BLaER1 treated with 17β-estradiol and CSF1 and Interleukin-3, amounts not matched to agents 10 nM and 100 nM (cell line): Measurements from ENCODE around the gene GPATCH4.
"Not testable (repeated sequence)": the region's sequence is repeated elsewhere in the genome, so short reads cannot be mapped to it uniquely, and the experiment has no call there.

Experiments
- H3K27ac ChIP-seq, 11 experiments: shearing (Covaris generic); formaldehyde crosslinking; 2 replicates each; pipeline ENCODE4 v1.8.1; 2022
- H3K27me3 ChIP-seq, 11 experiments: shearing (Covaris generic); formaldehyde crosslinking; 2 replicates each; pipeline ENCODE4 v1.8.1; 2022
- H3K36me3 ChIP-seq, 11 experiments: shearing (Covaris generic); formaldehyde crosslinking; 2 replicates each; pipeline ENCODE4 v1.8.1; 2022
- H3K4me1 ChIP-seq, 10 experiments: shearing (Covaris generic); formaldehyde crosslinking; 2 replicates each; pipeline ENCODE4 v1.8.1; 2022
- H3K4me2 ChIP-seq, 11 experiments: shearing (Covaris generic); formaldehyde crosslinking; 2 replicates each; pipeline ENCODE4 v1.8.1; 2022
- H3K4me3 ChIP-seq, 10 experiments: shearing (Covaris generic); formaldehyde crosslinking; 2 replicates each; pipeline ENCODE4 v1.8.1; 2022
- H3K9ac ChIP-seq, 11 experiments: shearing (Covaris generic); formaldehyde crosslinking; 2 replicates each; pipeline ENCODE4 v1.8.1; 2022
- H3K9me3 ChIP-seq, 11 experiments: shearing (Covaris generic); formaldehyde crosslinking; replicated peaks in 1 of 11; 2 replicates each; pipeline ENCODE4 v1.8.1; 2022
- H4K20me1 ChIP-seq, 11 experiments: shearing (Covaris generic); formaldehyde crosslinking; 2 replicates each; pipeline ENCODE4 v1.8.1; 2022
- Cebpa-rat ChIP-seq, 11 experiments: shearing (Covaris generic); IDR thresholded peaks; 2 replicates each; pipeline ENCODE4 v1.8.1; 2022

GPATCH4 gene

DNA sequence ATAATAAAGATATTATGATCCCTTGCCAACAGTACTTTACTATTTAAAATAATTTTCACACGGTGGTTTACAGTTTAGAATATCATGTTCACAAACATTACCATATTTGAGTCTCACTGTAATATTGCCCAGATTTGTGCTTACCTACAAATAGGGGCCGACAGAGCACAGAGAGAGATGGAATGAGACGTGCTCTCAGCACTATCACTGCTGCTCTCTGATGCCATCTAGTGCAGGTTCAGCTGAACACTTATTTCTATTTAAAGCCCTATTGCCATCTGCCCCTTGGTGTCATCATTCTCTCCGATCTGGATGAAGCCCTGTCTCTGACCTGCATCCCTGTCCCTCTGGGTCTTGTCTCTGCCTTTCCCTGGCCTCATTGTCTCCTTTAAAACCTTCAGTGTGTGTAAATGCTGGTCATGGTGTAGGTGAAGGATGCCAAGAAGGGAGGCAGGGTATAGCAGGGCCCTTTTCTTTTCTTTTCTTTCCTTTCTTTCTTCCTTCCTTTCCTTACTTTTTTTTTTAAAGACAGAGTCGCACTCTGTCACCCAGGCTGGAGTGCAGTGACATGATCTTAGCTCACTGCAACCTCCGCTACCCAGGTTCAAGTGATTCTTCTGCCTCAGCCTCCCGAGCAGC lies 6.9 kb upstream of the GPATCH4 start:
- TF ChIP-seq Cebpa-rat (IDR thresholded peaks at IDR 0.05) = no peak
- Histone ChIP-seq H3K4me3 (no peak overlapping the region), H4K20me1 (no peaks in the 10 kb centered on the region; a peak in 1 of 22 replicates), H3K36me3 (no peaks in the 10 kb centered on the region), H3K9ac (peak overlapping the region in 1 of 11 experiments; percentile 32; a peak in 1 of 22 replicates), H3K9me3 (no peaks in the 10 kb centered on the region), H3K4me2 (peak overlapping the region; percentile 2 to 61 (median 44); a peak in 16 of 22 replicates), H3K27me3 (peaks cover 0 to 6% (median 0%) of the 10 kb centered on the region in 11 experiments; a peak in 3 of 22 replicates), H3K27ac (no peak overlapping the region; a peak in 1 of 22 replicates), H3K4me1 (peaks cover 20 to 52% (median 30%) of the 10 kb centered on the region in 10 experiments)

DNA sequence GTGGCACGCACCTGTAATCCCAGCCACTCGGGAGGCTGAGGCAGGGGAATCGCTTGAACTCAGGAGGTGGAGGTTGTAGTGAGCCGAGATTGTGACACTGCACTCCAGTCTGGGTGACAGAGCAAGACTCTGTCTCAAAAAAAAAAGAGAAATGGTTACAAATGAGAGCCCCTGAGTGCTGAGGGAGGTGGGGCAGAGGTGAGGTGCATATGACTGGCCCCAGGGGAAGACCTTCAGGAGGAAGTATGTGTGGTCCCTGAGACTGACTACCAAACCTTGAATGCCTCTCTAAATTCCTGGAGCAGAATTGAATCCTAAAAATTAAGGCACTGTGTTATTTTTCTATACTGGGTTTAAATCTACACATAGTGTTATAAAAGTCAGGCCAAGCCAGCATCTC lies 6.1 kb upstream of the GPATCH4 start:
- H3K4me2 ChIP-seq = peak overlapping the region in 9 of 11 experiments; percentile 2 to 38 (median 14); a peak in 7 of 22 replicates
- not testable (repeated sequence) for H3K9me3 ChIP-seq, H3K27me3 ChIP-seq, H3K27ac ChIP-seq, H3K36me3 ChIP-seq, H3K4me3 ChIP-seq, H4K20me1 ChIP-seq
- peaks cover 22 to 53% (median 34%) of the 10 kb centered on the region in 10 experiments for H3K4me1 ChIP-seq
- peak overlapping the region in 2 of 11 experiments; percentile 0 to 42; a peak in 1 of 22 replicates for H3K9ac ChIP-seq

DNA sequence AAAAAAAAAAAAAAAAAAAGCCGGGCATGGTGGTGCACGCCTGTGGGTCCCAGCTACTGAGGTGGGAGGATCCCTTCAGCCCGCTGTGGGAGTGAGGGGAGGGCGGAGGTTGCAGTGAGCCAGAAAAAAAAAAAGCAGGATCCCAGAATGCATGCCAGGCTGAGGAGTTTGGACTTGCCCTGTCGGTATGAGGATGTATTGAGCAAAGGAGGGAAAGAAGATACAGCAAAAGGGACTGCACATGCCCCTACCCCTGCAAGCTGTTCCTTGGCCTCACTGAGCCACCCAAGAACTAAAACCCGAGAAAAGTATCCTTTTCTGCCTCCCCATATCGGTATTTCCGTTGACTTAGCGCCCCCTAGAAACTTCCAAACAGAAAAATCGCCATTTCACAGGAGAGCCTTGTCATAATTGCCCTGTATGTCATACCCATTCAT lies 1.3 kb upstream of the GPATCH4 start:
- Histone ChIP-seq H3K4me3 (no peak overlapping the region), H4K20me1 (peaks cover 0 to 22% (median under 1%) of the 10 kb centered on the region in 11 experiments; a peak in 9 of 22 replicates), H3K36me3 (peaks cover 5 to 26% (median 21%) of the 10 kb centered on the region in 11 experiments; a peak in 21 of 22 replicates), H3K27me3 (no peaks in the 10 kb centered on the region), H3K9me3 (no peaks in the 10 kb centered on the region), H3K9ac (no peak overlapping the region), H3K27ac (no peak overlapping the region), H3K4me1 (peaks cover 42 to 71% (median 51%) of the 10 kb centered on the region in 10 experiments), H3K4me2 (peak overlapping the region; percentile 88 to 97 (median 94))
- TF ChIP-seq Cebpa-rat (IDR thresholded peaks at IDR 0.05) = no peak

DNA sequence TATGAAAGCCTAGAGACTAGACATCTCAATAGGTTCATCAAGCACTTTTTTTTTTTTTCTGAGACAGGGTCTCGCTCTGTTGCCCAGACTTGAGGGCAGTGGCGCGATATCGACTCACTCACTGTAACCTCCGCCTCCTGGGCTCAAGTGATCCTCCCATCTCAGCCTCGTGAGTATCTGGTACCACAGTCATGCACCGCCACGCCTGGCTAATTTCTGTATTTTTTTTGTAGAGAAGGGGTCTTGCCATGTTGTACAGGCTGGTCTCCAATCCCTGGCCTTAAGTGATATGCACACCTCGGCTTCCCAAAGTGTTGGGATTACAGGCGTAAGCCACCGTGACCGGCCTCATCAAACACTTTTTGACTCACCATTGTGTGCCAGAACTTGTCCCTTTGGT lies 613 bp upstream of the GPATCH4 start:
- Histone ChIP-seq H3K27me3 (no peaks in the 10 kb centered on the region), H3K36me3 (peaks cover 12 to 33% (median 28%) of the 10 kb centered on the region in 11 experiments), H3K9ac (peak overlapping the region; percentile 82 to 95 (median 87)), H3K4me3 (peak overlapping the region; percentile 57 to 87 (median 80)), H3K4me2 (peak overlapping the region; percentile 88 to 97 (median 94)), H3K4me1 (peaks cover 35 to 64% (median 48%) of the 10 kb centered on the region in 10 experiments), H3K9me3 (no peaks in the 10 kb centered on the region), H4K20me1 (peaks cover 0 to 29% (median 7%) of the 10 kb centered on the region in 11 experiments; a peak in 10 of 22 replicates), H3K27ac (peak overlapping the region; percentile 24 to 94 (median 89); a peak in 21 of 22 replicates)
- no peak for TF ChIP-seq Cebpa-rat (IDR thresholded peaks at IDR 0.05)

DNA sequence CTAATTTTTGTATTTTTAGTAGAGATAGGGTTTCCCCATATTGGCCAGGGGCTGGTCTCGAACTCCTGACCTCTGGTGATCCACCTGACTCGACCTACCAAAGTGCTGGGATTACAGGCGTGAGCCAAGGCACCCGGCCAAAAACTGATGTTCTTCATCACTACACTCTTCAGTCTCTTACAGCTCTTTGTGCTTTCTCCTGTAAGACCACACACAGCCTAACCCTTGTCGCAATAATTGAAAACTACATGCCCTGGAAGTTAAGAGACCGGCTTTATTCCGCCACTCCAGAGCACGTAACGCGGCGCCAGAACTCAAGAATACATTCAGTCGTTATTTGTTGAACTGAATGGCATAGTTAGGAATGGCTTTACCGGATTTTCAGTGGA lies 552 bp downstream of the GPATCH4 start:
- Histone ChIP-seq H3K9me3 (no peaks in the 10 kb centered on the region), H3K4me3 (peak overlapping the region; percentile 57 to 87 (median 80)), H3K4me2 (peak overlapping the region; percentile 88 to 97 (median 94)), H3K27me3 (no peaks in the 10 kb centered on the region), H3K27ac (peak overlapping the region; percentile 24 to 94 (median 89); a peak in 21 of 22 replicates), H3K4me1 (peaks cover 33 to 54% (median 44%) of the 10 kb centered on the region in 10 experiments), H4K20me1 (peaks cover 0 to 41% (median 15%) of the 10 kb centered on the region in 11 experiments; a peak in 11 of 22 replicates), H3K36me3 (peaks cover 24 to 45% (median 40%) of the 10 kb centered on the region in 11 experiments), H3K9ac (peak overlapping the region; percentile 82 to 95 (median 87))
- no peak for TF ChIP-seq Cebpa-rat (IDR thresholded peaks at IDR 0.05)

DNA sequence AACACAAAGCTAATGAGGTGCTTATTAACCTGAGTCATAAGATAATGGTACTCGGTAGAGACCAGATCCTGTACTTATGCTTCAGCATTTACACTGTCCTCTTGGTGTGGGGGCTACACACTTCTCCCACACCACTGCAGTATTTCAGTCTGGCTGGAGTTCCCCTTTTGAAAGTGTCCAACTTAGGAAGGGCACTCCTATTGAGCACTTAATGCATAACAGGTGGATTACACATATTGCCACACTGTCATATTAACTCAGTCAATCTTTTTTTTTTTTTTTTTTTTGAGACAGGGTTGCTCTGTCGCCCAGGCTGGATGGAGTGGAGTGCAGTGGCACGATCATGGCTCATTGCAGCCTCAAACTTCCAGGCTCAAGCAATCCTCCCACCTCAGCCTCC lies 1.5 kb downstream of the GPATCH4 start:
- TF ChIP-seq Cebpa-rat (IDR thresholded peaks at IDR 0.05) = 0 out of 22 replicates have a peak, but pooled peaks of 1 of the 11 experiments have one; percentile 16
- Histone ChIP-seq H3K4me1 (peaks cover 33 to 49% (median 35%) of the 10 kb centered on the region in 10 experiments), H3K27me3 (no peaks in the 10 kb centered on the region), H3K27ac (peak overlapping the region in 7 of 11 experiments; percentile 87 to 94 (median 92); a peak in 9 of 22 replicates), H3K9ac (peak overlapping the region in 9 of 11 experiments; percentile 82 to 95 (median 88); a peak in 11 of 22 replicates), H3K4me2 (peak overlapping the region; percentile 88 to 97 (median 94)), H4K20me1 (peaks cover 0 to 50% (median 22%) of the 10 kb centered on the region in 11 experiments; a peak in 12 of 22 replicates), H3K4me3 (peak overlapping the region in 9 of 10 experiments; percentile 57 to 87 (median 80); a peak in 17 of 20 replicates), H3K9me3 (no peaks in the 10 kb centered on the region), H3K36me3 (peaks cover 33 to 54% (median 49%) of the 10 kb centered on the region in 11 experiments)

DNA sequence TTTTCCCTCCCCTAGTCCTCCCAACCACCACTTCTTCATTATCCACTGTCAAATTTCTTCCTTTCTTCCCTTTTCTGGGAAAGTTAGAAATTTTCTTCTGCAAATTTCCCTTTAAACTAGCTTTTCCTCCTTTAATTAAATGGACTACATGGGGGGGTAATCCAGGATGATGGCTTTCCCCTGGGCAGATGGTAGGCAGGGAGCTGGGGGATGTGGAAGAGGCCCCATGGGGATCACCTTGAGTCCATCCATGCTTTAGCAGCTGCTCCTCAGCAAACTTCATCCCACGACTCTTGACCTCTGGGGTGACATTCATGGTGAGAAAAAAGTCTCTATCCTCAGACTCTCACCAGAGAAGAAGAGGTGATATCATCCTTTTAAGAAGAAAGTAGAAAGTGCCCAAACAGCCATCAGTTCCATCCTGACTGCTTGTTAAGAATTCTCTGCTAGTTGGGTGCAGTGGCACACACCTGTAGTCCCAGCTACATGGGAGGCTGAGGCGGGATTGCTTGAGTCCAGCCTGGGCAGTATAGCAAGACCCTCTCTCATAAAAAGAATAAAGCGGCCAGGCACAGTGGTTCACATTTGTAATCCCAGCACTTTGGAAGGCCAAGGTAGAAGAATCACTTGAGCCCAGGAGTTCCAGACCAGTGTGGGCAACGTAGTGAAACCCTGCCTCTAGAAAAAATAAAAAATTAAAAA lies 2.4 kb downstream of the GPATCH4 start:
- H4K20me1 ChIP-seq = peaks cover 0 to 59% (median 32%) of the 10 kb centered on the region in 11 experiments; a peak in 13 of 22 replicates
- H3K9me3 ChIP-seq = no peaks in the 10 kb centered on the region
- 0 out of 22 replicates have a peak overlapping the region, but pooled peaks of 1 of the 11 experiments have one; percentile 3 for H3K27ac ChIP-seq
- H3K36me3 ChIP-seq = peaks cover 41 to 63% (median 58%) of the 10 kb centered on the region in 11 experiments
- H3K4me2 ChIP-seq = peak overlapping the region in 8 of 11 experiments; percentile 88 to 96 (median 94); a peak in 11 of 22 replicates
- H3K4me1 ChIP-seq = peaks cover 34 to 53% (median 39%) of the 10 kb centered on the region in 10 experiments
- no peak for TF ChIP-seq Cebpa-rat (IDR thresholded peaks at IDR 0.05)
- no peaks in the 10 kb centered on the region for H3K27me3 ChIP-seq
- no peak overlapping the region for H3K4me3 ChIP-seq
- peak overlapping the region in 2 of 11 experiments; percentile 9 to 11; a peak in 2 of 22 replicates for H3K9ac ChIP-seq

DNA sequence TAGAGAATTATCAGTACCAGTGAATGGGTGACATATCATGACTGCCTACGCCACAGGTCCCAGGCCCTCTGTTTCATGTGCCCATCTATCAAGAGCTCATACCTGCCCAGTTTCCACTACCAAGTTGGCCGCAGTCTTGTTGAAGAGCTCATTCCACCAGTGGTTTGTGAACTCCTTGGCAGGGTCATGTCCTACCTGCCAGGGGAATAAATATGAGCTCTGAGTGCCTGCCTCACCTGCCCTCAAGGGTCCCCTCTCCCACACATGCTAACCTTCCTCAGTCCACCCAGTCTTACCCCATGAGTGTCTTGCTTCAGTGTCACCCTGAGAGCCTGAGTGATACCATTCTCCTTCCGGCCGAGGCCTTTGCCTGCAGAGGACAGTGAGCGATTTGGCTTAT lies 3.2 kb downstream of the GPATCH4 start:
- no peak for TF ChIP-seq Cebpa-rat (IDR thresholded peaks at IDR 0.05)
- peaks cover 0 to 67% (median 36%) of the 10 kb centered on the region in 11 experiments; a peak in 14 of 22 replicates for H4K20me1 ChIP-seq
- no peaks in the 10 kb centered on the region for H3K9me3 ChIP-seq
- H3K27me3 ChIP-seq = no peaks in the 10 kb centered on the region
- no peak overlapping the region for H3K4me3 ChIP-seq
- peaks cover 39 to 60% (median 46%) of the 10 kb centered on the region in 10 experiments for H3K4me1 ChIP-seq
- peaks cover 48 to 71% (median 66%) of the 10 kb centered on the region in 11 experiments for H3K36me3 ChIP-seq
- H3K9ac ChIP-seq = no peak overlapping the region; a peak in 1 of 22 replicates
- H3K4me2 ChIP-seq = no peak overlapping the region; a peak in 1 of 22 replicates
- H3K27ac ChIP-seq = no peak overlapping the region
